Measurements from ENCODE around the gene CAMK1D.
A peak's percentile ranks its signal among the peaks of the same experiment; 100 is the strongest.
"Not testable (repeated sequence)": the region's sequence is repeated elsewhere in the genome, so short reads cannot be mapped to it uniquely, and the experiment has no call there.

CAMK1D gene

GRCh38 chr10:12348870-12349628 is at the start of gene CAMK1D:
Gene CAMK1D (plus strand): TSS chr10:12349547.
- ATAC-seq: peak; percentile 69

GRCh38 chr10:12301036-12301435 is 48.3 kb upstream of the CAMK1D start:
- not testable (repeated sequence) for ATAC-seq

More at GRCh38 chr10:12348870-12349628, at the start of gene CAMK1D:
- no peak for TF ChIP-seq POU6F1 (CRISPR knock-in tag; IDR thresholded peaks at IDR 0.05; ENCODE audit: borderline replicate concordance, low read depth)
- no peak for TF ChIP-seq ZFP3 (CRISPR knock-in tag; IDR thresholded peaks at IDR 0.05)
- TF ChIP-seq ISL1 (CRISPR knock-in tag; IDR thresholded peaks at IDR 0.05): no peak
- no peak for TF ChIP-seq ESRRG (CRISPR knock-in tag; IDR thresholded peaks at IDR 0.05)
- TF ChIP-seq ZC3H10 (CRISPR knock-in tag; IDR thresholded peaks at IDR 0.05): no peak

- no peak for ATAC-seq
- TF ChIP-seq OSR1 (CRISPR knock-in tag; IDR thresholded peaks at IDR 0.05) (no peak), ZFP3 (CRISPR knock-in tag; IDR thresholded peaks at IDR 0.05) (no peak), CREB5 (CRISPR knock-in tag; IDR thresholded peaks at IDR 0.05; ENCODE audit: low read depth) (no peak), ZNF565 (CRISPR knock-in tag; conservative IDR thresholded peaks at IDR 0.05; ENCODE audit: low read depth) (no peak), ISL1 (CRISPR knock-in tag; IDR thresholded peaks at IDR 0.05) (no peak), ZFP30 (CRISPR knock-in tag; IDR thresholded peaks at IDR 0.05) (no peak), ARNTL (CRISPR knock-in tag; IDR thresholded peaks at IDR 0.05; ENCODE audit: borderline replicate concordance, low read depth) (no peak), BACH2 (CRISPR knock-in tag; IDR thresholded peaks at IDR 0.05; ENCODE audit: borderline replicate concordance) (no peak), TSHZ2 (CRISPR knock-in tag; IDR thresholded peaks at IDR 0.05) (no peak), TOX (CRISPR knock-in tag; IDR thresholded peaks at IDR 0.05; ENCODE audit: borderline replicate concordance) (no peak), ZC3H10 (CRISPR knock-in tag; IDR thresholded peaks at IDR 0.05) (no peak), ZNF8 (CRISPR knock-in tag; IDR thresholded peaks at IDR 0.05) (no peak), PATZ1 (CRISPR knock-in tag; IDR thresholded peaks at IDR 0.05; ENCODE audit: borderline replicate concordance) (no peak), CSRNP3 (CRISPR knock-in tag; IDR thresholded peaks at IDR 0.05) (no peak)
Measured at GRCh38 chr10:12308057-12308456, 41.3 kb upstream of the CAMK1D start.

GRCh38 chr10:12308736-12309375 is 40.5 kb upstream of the CAMK1D start:
- ATAC-seq: no peak

GRCh38 chr10:12309783-12310182 is 39.6 kb upstream of the CAMK1D start:
- ATAC-seq: not testable (repeated sequence)

More at GRCh38 chr10:12308736-12309375, 40.5 kb upstream of the CAMK1D start:
- no peak for TF ChIP-seq ARNTL (CRISPR knock-in tag; IDR thresholded peaks at IDR 0.05; ENCODE audit: borderline replicate concordance, low read depth)
- TF ChIP-seq ISL1 (CRISPR knock-in tag; IDR thresholded peaks at IDR 0.05): no peak

Measured in SK-N-SH treated with all-trans-retinoic acid at 6 μM for 48 hours (cell line).